NT2/D1 (cell line): ENCODE measurements around the gene LIFR.

Experiments
- DNase-seq: peaks from one replicate; pipeline ENCODE4 v3.0.0-alpha.2; 2011; ENCODE audit warnings: low read depth, low spot score
- H3K27me3 ChIP-seq: 2 replicates; pipeline ENCODE4 v1.6.0; 2011; ENCODE audit warnings: mild to moderate bottlenecking; ENCODE audit not compliant: insufficient read length, insufficient read depth
- H3K36me3 ChIP-seq: 2 replicates; pipeline ENCODE4 v1.6.1; 2011; ENCODE audit warnings: mild to moderate bottlenecking, low read length, mixed read lengths; ENCODE audit not compliant: insufficient read depth, insufficient read length
- H3K4me1 ChIP-seq: 2 replicates; pipeline ENCODE4 v1.5.1; 2011; ENCODE audit not compliant: insufficient read depth, insufficient read length
- H3K4me3 ChIP-seq: 2 replicates; pipeline ENCODE4 v1.5.1; 2011; ENCODE audit warnings: low read depth; ENCODE audit not compliant: insufficient read length
- H3K9ac ChIP-seq: 2 replicates; pipeline ENCODE4 v1.6.0; 2011; ENCODE audit warnings: low read depth; ENCODE audit not compliant: insufficient read length
- H3K9me3 ChIP-seq: 2 replicates; pipeline ENCODE4 v1.5.1; 2011; ENCODE audit warnings: mild to moderate bottlenecking, low read length; ENCODE audit not compliant: insufficient read depth
- SUZ12 ChIP-seq: IDR thresholded peaks from 2 replicates; pipeline ENCODE4 v1.6.1; 2011; ENCODE audit not compliant: insufficient read length, insufficient read depth; ENCODE audit errors: extremely low read depth
- YY1 ChIP-seq: IDR thresholded peaks from 2 replicates; pipeline ENCODE4 v1.6.1; 2011; ENCODE audit not compliant: insufficient read length, insufficient read depth
- ZNF274 ChIP-seq: IDR thresholded peaks from 2 replicates; pipeline ENCODE4 v1.6.1; 2011; ENCODE audit warnings: mild to moderate bottlenecking, low read depth, low read length

Gene LIFR

DNA sequence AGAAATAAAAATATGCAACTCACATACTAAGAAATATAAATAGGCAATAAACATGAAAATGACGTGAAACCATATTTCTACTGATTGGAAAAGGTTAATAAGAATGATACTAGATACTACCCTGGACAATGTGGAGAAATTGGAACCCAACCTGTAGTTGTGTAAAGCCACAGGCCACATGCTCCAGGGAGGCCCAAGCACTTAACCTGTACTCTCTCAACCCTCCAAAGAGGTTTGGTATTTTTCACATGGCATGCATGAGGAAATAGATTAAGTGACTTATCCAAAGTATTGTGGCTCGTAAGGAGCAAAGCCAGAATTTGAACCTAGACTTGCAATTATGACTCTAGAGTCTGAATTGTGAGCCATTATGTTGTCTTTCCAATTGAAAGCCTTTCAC, 13.4 kb downstream of the LIFR start:
- Histone ChIP-seq H3K36me3 (no peaks in the 10 kb centered on the region), H3K4me3 (no peak overlapping the region), H3K4me1 (no peaks in the 10 kb centered on the region), H3K9ac (no peak overlapping the region), H3K9me3 (no peaks in the 10 kb centered on the region), H3K27me3 (no peaks in the 10 kb centered on the region)
- TF ChIP-seq YY1 (no peak), ZNF274 (no peak), SUZ12 (no peak)
- no peak for DNase-seq

- Histone ChIP-seq H3K4me1 (no peaks in the 10 kb centered on the region), H3K36me3 (no peaks in the 10 kb centered on the region), H3K27me3 (no peaks in the 10 kb centered on the region), H3K4me3 (no peak overlapping the region), H3K9me3 (no peaks in the 10 kb centered on the region), H3K9ac (no peak overlapping the region)
- no peak for DNase-seq
- TF ChIP-seq SUZ12 (no peak), ZNF274 (no peak), YY1 (no peak)
Observed at GRCh38 chr5:38541174-38541725, 15.2 kb downstream of the LIFR start.

DNA sequence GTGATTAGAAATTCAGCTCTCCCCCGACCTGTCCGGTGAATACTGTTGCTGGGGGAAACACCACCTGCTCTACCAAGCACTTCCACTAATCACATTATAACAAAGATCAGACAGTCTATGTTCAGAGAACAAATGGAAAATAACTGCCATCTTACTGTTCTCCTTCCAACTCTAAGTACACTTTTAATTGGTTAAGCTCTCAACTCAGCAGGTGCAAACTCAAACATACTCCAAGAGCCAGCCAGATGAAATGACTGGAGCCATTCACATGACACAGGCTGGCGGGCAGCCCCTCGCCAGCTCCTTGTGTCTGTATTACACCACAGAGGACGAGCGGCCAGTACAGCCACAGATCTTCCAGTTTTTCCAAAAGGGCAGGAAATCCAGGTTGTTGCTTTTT, 16.1 kb downstream of the LIFR start:
- no peak for DNase-seq
- H3K4me3 ChIP-seq, result no peak overlapping the region
- no peaks in the 10 kb centered on the region for H3K36me3 ChIP-seq
- no peaks in the 10 kb centered on the region for H3K27me3 ChIP-seq
- H3K9ac ChIP-seq, result no peak overlapping the region
- H3K4me1 ChIP-seq, result no peaks in the 10 kb centered on the region
- TF ChIP-seq SUZ12, result no peak
- no peak for TF ChIP-seq YY1
- no peak for TF ChIP-seq ZNF274
- no peaks in the 10 kb centered on the region for H3K9me3 ChIP-seq

DNA sequence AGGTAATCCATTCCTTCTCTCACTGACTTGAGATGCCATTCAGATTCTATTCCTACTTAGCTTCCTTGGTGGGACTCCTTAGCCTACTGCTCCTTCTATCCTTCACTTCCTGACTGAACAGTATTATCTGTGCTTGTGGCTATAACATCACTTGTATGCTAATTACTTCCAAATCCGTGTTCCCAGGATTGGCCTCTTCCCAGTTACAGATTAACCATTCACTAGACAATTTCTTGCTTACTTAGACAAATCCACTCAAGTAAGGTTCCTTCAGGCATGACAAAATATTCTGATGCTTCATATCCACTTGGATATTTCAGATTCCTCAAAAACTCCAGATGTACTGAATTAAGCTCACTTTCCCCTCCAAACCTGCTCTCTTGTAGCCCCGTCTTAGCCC, 18.3 kb downstream of the LIFR start:
- Histone ChIP-seq H3K27me3 (no peaks in the 10 kb centered on the region), H3K9me3 (no peaks in the 10 kb centered on the region), H3K4me1 (no peaks in the 10 kb centered on the region), H3K9ac (no peak overlapping the region), H3K36me3 (no peaks in the 10 kb centered on the region), H3K4me3 (no peak overlapping the region)
- no peak for DNase-seq
- TF ChIP-seq YY1 (no peak), SUZ12 (no peak), ZNF274 (no peak)

- no peaks in the 10 kb centered on the region for H3K4me1 ChIP-seq
- TF ChIP-seq YY1 (no peak), SUZ12 (no peak), ZNF274 (no peak)
- no peaks in the 10 kb centered on the region for H3K27me3 ChIP-seq
- no peaks in the 10 kb centered on the region for H3K36me3 ChIP-seq
- no peak overlapping the region for H3K4me3 ChIP-seq
- DNase-seq, result no peak
- no peak overlapping the region for H3K9ac ChIP-seq
- H3K9me3 ChIP-seq, result no peaks in the 10 kb centered on the region
Observed at GRCh38 chr5:38537505-38537904, 18.9 kb downstream of the LIFR start.

GRCh38 chr5:38536968-38537367, 19.5 kb downstream of the LIFR start:
- Histone ChIP-seq H3K9me3 (no peaks in the 10 kb centered on the region), H3K27me3 (no peaks in the 10 kb centered on the region), H3K4me1 (no peaks in the 10 kb centered on the region), H3K9ac (no peak overlapping the region), H3K36me3 (no peaks in the 10 kb centered on the region), H3K4me3 (no peak overlapping the region)
- TF ChIP-seq ZNF274, result no peak
- no peak for TF ChIP-seq SUZ12
- no peak for TF ChIP-seq YY1
- DNase-seq, result no peak

- no peak overlapping the region for H3K4me3 ChIP-seq
- TF ChIP-seq ZNF274, result no peak
- no peak for TF ChIP-seq YY1
- no peak for TF ChIP-seq SUZ12
- H3K9me3 ChIP-seq, result no peaks in the 10 kb centered on the region
- no peaks in the 10 kb centered on the region for H3K27me3 ChIP-seq
- no peak for DNase-seq
- H3K9ac ChIP-seq, result no peak overlapping the region
- H3K4me1 ChIP-seq, result no peaks in the 10 kb centered on the region
- no peaks in the 10 kb centered on the region for H3K36me3 ChIP-seq
Observed at GRCh38 chr5:38535845-38536244, 20.6 kb downstream of the LIFR start.
